HG02938 (cell line): ENCODE results near the gene GPRC6A.

Experiments used
- ATAC-seq: cut with Tn5 transposase; IDR thresholded peaks from one replicate; pipeline ENCODE4 v1.9.1; 2021; ENCODE audit warnings: mild to moderate bottlenecking, moderate library complexity; ENCODE audit not compliant: unreplicated experiment

The GPRC6A gene

GRCh38 chr6:116783852-116784251 is 45.0 kb downstream of the GPRC6A start:
- ATAC-seq: no peak

- peak; percentile 58 for ATAC-seq
Measured at GRCh38 chr6:116779573-116780164, 49.2 kb downstream of the GPRC6A start.

DNA sequence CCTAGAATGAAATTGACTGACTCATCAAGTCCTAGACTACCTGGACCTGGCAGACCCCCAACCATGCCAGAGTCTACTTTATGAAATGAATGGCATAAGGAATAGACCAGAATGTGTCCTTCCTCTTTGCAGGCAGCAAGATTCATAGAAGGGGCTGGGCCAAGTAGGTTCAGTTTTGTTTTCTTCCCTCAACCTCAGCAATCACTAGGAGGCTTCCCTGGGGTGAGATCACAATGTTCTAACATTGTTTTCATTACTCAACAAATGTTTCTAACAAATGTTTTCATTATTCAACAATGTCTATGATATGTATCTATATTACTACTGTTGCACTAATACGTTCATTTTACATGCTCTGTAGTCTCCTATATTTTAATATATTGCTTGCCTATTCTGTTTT is 55.0 kb downstream of the GPRC6A start:
- ATAC-seq: no peak

- no peak for ATAC-seq
Measured at GRCh38 chr6:116772450-116772849, 56.4 kb downstream of the GPRC6A start.

GRCh38 chr6:116767715-116768114 is 61.2 kb downstream of the GPRC6A start:
- ATAC-seq: no peak

DNA sequence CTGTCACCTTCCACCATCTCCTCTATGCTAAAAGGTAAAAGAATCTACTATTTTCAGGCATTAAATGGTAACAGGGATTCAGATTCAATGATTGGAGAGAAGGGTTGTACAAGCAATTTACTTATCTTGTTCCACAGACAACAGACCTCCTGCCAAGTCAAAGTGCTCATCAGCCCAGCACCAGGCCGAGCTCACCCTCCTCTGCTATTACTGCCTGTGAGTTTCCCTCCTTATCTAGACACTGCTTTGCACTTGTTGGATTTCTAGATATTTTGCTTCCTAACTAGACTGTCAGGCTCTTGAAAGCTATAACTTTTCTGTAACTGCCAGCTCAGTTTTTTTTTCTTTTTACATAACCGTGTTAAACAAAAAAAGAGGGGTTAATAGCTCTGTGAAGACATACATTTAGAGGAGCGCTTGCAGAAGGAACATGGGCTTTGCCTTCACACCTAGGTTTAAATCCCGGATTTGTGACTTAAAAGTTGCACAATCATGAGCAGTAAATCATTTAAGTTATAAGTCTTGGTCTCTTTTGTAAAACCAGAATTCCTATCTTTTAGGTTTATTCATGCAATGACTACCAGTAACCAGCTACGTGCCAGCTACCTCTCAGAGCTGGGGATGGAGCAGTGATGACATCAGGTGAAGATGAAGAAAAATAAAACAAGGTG is 62.2 kb downstream of the GPRC6A start:
- ATAC-seq: no peak

- no peak for ATAC-seq
Measured at GRCh38 chr6:116764961-116765841, 63.7 kb downstream of the GPRC6A start, which contains the start of gene FAM162B. TSS of gene FAM162B (minus strand) at chr6:116765719. CDS start at chr6:116765576, 143 bp downstream.

GRCh38 chr6:116764629-116764960 is 64.3 kb downstream of the GPRC6A start:
- no peak for ATAC-seq

- ATAC-seq: no peak
Measured at GRCh38 chr6:116763906-116764628, 64.8 kb downstream of the GPRC6A start.

GRCh38 chr6:116763048-116763447 is 65.8 kb downstream of the GPRC6A start:
- ATAC-seq: no peak

DNA sequence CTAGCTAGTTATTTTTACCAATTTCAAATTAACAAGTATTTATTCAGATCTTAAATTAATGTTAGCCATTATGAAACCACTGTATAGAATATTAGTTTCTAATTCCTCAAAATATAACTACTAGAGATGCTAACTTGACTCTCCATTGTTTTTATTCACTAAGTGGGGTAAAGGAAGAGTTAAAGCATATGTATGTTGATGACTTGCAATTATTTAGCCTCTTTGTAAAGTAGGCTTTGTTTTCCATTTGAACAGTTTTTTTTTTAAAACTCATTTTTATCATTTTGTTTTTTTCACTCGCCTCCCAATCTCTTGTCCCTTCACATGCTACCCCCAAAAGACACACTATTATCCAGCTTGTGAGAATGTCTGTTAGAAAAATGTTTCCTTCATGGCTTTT is 66.6 kb downstream of the GPRC6A start:
- no peak for ATAC-seq

- no peak for ATAC-seq
Measured at GRCh38 chr6:116761779-116762178, 67.1 kb downstream of the GPRC6A start.

GRCh38 chr6:116745176-116745575 is 83.7 kb downstream of the GPRC6A start:
- no peak for ATAC-seq
